Aorta (tissue), 4 donors: Measurements from ENCODE around the gene LCE1C. TPM values are rescaled to one million over a fixed set of nuclear protein-coding genes. Genes with fewer than 3 reads are reported as not detected.

Experiments used
- polyA plus RNA-seq, 2 donors: library from polyadenylated mRNA; stranded (reverse); fragments of 200-250 nt; gene quantifications; one replicate each; pipeline ENCODE4 v1.2.3, GENCODE V29; 2013
- total RNA-seq, 2 donors: library from RNA; stranded (reverse); fragmentation: NEBNext Ultra II Directional; extraction: Animal tissue kit (Norgen Biotek cat#: 25700); gene quantifications; one replicate each; pipeline ENCODE4 v1.2.1, GENCODE V29; 2021
- donor health status: healthy with polysubstance abuse.
- donor health status: Bipolar disorder and iron deficiency.
- donor health status: DM: no; HTN: no; CAD: no.
- donor health status: DM: yes; HTN: yes; CAD: no.

Gene LCE1C
- total and polyA plus RNA-seq, 4 donors = not detected

Other genes starting within 250 kb of the LCE1C start
- not detected for gene LCE3E, start 239.9 kb downstream of the LCE1C start, total RNA-seq
- gene LCE3E, start 239.9 kb downstream of the LCE1C start, polyA plus RNA-seq = not detected
- not detected for gene LCE3D, start 226.1 kb downstream of the LCE1C start, total RNA-seq
- not detected for gene LCE3D, start 226.1 kb downstream of the LCE1C start, polyA plus RNA-seq
- not detected for gene LCE3C, start 206.4 kb downstream of the LCE1C start, total RNA-seq
- gene LCE3C, start 206.4 kb downstream of the LCE1C start, polyA plus RNA-seq = not detected
- not detected for gene LCE3B, start 192.8 kb downstream of the LCE1C start, total RNA-seq
- gene LCE3B, start 192.8 kb downstream of the LCE1C start, polyA plus RNA-seq = not detected
- not detected for gene LCE3A, start 183.5 kb downstream of the LCE1C start, total RNA-seq
- gene LCE3A, start 183.5 kb downstream of the LCE1C start, polyA plus RNA-seq = not detected
- gene LCE2D, start 143.3 kb downstream of the LCE1C start, total RNA-seq = not detected
- gene LCE2D, start 143.3 kb downstream of the LCE1C start, polyA plus RNA-seq = not detected
- not detected for gene LCE2C, start 131.4 kb downstream of the LCE1C start, total RNA-seq
- not detected for gene LCE2C, start 131.4 kb downstream of the LCE1C start, polyA plus RNA-seq
- not detected for gene LCE2B, start 120.5 kb downstream of the LCE1C start, total RNA-seq
- gene LCE2B, start 120.5 kb downstream of the LCE1C start, polyA plus RNA-seq = not detected
- not detected for gene LCE2A, start 108.3 kb downstream of the LCE1C start, total RNA-seq
- not detected for gene LCE2A, start 108.3 kb downstream of the LCE1C start, polyA plus RNA-seq
- gene LCE4A, start 98.5 kb downstream of the LCE1C start, total RNA-seq = not detected
- not detected for gene LCE4A, start 98.5 kb downstream of the LCE1C start, polyA plus RNA-seq
- gene KPRP, start 48.6 kb downstream of the LCE1C start, total RNA-seq = not detected
- not detected for gene KPRP, start 48.6 kb downstream of the LCE1C start, polyA plus RNA-seq
- gene LCE1F, start 31.5 kb downstream of the LCE1C start, total RNA-seq = not detected
- not detected for gene LCE1F, start 31.5 kb downstream of the LCE1C start, polyA plus RNA-seq
- not detected for gene LCE1E, start 20.4 kb downstream of the LCE1C start, total RNA-seq
- not detected for gene LCE1E, start 20.4 kb downstream of the LCE1C start, polyA plus RNA-seq
- not detected for gene LCE1D, start 9.9 kb downstream of the LCE1C start, total RNA-seq
- gene LCE1D, start 9.9 kb downstream of the LCE1C start, polyA plus RNA-seq = not detected
- gene LCE1B, start 5.3 kb upstream of the LCE1C start, total RNA-seq = not detected
- gene LCE1B, start 5.3 kb upstream of the LCE1C start, polyA plus RNA-seq = not detected
- not detected for gene LCE1A, start 20.8 kb upstream of the LCE1C start, total RNA-seq
- gene LCE1A, start 20.8 kb upstream of the LCE1C start, polyA plus RNA-seq = not detected
- gene LCE6A, start 36.2 kb upstream of the LCE1C start, total RNA-seq = not detected
- not detected for gene LCE6A, start 36.2 kb upstream of the LCE1C start, polyA plus RNA-seq
- gene LCE7A, start 53.3 kb upstream of the LCE1C start, total RNA-seq = not detected
- not detected for gene LCE7A, start 53.3 kb upstream of the LCE1C start, polyA plus RNA-seq
- gene SMCP, start 71.7 kb upstream of the LCE1C start, total RNA-seq = not detected
- not detected for gene SMCP, start 71.7 kb upstream of the LCE1C start, polyA plus RNA-seq
- gene IVL, start 101.9 kb upstream of the LCE1C start, total RNA-seq = not detected
- gene IVL, start 101.9 kb upstream of the LCE1C start, polyA plus RNA-seq = under 1 TPM; 0.13 TPM
- gene SPRR5, start 140.6 kb upstream of the LCE1C start, total RNA-seq = not detected
- not detected for gene SPRR5, start 140.6 kb upstream of the LCE1C start, polyA plus RNA-seq
- not detected for gene SPRR4, start 164.0 kb upstream of the LCE1C start, total RNA-seq
- not detected for gene SPRR4, start 164.0 kb upstream of the LCE1C start, polyA plus RNA-seq
- gene SPRR1A, start 177.4 kb upstream of the LCE1C start, total RNA-seq = not detected
- not detected for gene SPRR1A, start 177.4 kb upstream of the LCE1C start, polyA plus RNA-seq
- under 1 TPM in 1 of 2 donors, not detected in 1; 0.75 TPM for gene SPRR3, start 195.1 kb upstream of the LCE1C start, total RNA-seq
- 10 to 100 TPM in 1 of 2 donors, 1 to 10 TPM in 1; 8.2 to 14.9 TPM for gene SPRR3, start 195.1 kb upstream of the LCE1C start, polyA plus RNA-seq
- not detected for gene SPRR1B, start 224.6 kb upstream of the LCE1C start, total RNA-seq
- 1 to 10 TPM in 1 of 2 donors, under 1 TPM in 1; 0.74 to 1.9 TPM for gene SPRR1B, start 224.6 kb upstream of the LCE1C start, polyA plus RNA-seq
- gene SPRR2D, start 234.5 kb upstream of the LCE1C start, total RNA-seq = not detected
- gene SPRR2D, start 234.5 kb upstream of the LCE1C start, polyA plus RNA-seq = 1 to 10 TPM in 1 of 2 donors, under 1 TPM in 1; 0.56 to 2.6 TPM